ENCODE results near the gene ATIC.
"Not testable (repeated sequence)": the region's sequence is repeated elsewhere in the genome, so short reads cannot be mapped to it uniquely, and the experiment has no call there.

Gene ATIC

DNA sequence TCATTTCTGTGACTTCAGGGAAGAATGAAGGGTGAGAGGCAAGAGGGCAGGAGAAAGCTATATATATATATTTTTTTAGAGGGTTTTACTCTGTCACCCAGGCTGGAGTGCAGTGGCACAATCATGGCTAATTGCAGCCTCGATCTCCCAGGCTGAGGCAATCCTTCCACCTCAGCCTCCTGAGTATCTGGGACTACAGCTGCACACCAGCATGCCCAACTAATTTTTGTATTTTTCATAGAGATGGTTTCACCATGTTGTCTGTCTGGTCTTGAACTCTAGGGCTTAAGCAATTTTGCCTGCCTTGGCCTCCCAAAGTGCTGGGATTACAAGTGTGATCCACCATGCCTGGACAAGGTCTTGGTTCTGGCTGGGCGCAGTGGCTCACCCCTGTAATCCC lies 3.4 kb downstream of the ATIC start:
- no peak for DNase-seq (ENCODE audit: low read depth in 2 of 2)

DNA sequence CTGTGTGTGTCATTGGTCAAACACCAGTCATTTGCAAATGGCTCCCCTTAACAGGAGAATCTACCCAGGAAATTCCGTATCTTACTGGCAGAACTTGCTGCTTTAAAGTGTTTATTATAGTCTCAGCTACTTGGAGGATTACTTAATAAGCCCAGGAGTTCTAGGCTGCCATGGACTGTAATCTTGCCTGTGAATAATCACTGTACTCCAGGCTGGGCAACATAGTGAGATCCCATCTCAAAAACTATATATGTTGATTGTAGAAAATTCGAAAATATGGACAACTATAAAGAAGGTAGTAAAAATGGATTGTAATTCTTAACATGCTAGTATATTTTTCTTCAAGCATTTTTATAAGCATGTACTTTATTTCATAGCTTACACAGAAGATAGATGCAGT lies 4.5 kb downstream of the ATIC start:
- DNase-seq (ENCODE audit: low read depth in 2 of 2) = no peak

DNA sequence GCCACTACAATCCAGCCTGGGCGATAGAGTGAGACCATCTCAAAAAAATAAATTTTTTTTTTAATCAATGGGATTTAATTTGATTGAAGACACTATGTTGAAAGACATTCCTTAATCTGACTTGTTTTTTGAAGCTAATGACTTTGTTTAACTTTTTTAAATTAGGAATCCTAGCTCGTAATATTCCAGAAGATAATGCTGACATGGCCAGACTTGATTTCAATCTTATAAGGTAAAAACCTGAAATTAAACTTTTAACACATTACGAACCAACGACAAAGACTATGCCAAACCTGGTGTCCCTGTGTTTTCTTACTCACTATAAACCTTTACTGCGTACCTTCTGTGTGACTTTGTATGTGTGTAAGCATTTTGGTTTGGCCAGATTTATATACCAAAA lies 7.6 kb downstream of the ATIC start:
- DNase-seq (ENCODE audit: low read depth in 2 of 2) = no peak

DNA sequence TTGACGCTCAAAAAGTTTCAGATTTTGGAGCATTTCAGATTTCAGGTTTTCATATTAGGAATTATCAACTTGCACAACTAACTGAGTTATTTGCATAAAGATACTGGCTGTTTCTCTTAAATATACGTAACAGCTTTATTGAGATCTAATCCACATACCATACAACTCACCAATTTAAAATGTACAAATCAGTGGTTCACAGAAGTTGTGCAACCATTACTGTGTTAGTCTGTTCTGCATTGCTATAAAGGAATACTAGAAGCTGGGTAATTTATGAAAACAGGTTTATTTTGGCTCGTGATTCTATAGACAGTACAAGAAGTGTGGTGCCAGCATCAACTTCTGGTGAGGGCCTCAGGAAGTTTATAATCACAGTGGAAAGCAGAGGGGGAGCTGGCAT lies 8.2 kb downstream of the ATIC start:
- DNase-seq (ENCODE audit: low read depth in 2 of 2) = no peak

DNA sequence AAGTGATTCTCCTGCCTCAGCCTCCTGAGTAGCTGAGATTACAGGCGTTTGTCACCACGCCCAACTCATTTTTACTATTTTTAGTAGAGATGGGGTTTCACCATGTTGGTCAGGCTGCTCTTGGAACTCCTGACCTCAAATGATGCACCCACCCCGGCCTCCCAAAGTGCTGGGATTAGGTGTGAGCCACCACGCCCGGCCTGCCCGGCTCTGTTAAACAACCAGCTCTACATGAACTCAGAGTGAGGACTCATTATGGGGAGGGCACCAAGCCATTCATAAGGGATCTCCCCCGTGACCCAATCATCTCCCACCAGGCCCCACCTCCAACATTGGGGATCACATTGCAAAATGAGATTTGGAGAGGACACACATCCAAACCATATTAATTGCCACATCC lies 8.8 kb downstream of the ATIC start:
- no peak for DNase-seq (ENCODE audit: low read depth in 2 of 2)

DNA sequence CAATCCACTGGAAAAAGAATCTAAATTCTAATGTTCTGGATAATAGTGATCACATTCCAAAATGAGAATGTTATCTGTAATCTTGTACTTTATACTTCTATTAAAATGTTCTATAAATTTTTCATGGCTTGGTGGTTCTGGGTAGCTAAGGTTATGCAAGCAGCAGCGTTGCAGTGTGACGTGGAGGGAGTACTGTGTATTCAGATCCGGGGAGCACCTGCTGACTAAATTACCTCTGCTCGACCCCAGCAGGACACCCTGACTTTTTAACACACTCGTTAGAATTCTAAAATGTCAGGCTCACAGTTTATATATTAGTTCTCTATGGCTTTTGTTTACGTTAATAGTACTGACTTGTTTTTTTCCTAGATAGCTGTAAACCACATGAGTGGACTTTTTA lies 13.0 kb downstream of the ATIC start:
- DNase-seq (ENCODE audit: low read depth in 2 of 2) = no peak

DNA sequence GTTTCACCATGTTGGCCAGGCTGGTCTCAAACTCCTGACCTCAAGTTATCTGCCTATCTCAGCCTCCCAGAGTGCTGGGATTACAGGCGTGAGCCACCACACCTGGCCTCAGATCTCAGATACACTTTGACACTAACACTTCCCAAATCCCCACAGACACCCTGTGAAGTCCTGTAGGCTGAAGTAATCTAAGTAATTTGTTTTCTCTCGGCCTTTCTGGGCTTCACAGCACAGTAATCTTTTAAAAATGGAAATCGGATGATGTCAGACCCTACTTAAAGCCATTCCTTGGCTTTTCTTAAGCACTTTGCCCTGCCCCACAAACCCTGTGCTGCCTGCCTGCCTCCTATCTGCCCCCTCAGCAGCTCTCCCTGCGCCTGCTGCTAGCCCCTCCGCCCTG lies 16.2 kb downstream of the ATIC start:
- no peak for DNase-seq (ENCODE audit: low read depth in 2 of 2)

DNA sequence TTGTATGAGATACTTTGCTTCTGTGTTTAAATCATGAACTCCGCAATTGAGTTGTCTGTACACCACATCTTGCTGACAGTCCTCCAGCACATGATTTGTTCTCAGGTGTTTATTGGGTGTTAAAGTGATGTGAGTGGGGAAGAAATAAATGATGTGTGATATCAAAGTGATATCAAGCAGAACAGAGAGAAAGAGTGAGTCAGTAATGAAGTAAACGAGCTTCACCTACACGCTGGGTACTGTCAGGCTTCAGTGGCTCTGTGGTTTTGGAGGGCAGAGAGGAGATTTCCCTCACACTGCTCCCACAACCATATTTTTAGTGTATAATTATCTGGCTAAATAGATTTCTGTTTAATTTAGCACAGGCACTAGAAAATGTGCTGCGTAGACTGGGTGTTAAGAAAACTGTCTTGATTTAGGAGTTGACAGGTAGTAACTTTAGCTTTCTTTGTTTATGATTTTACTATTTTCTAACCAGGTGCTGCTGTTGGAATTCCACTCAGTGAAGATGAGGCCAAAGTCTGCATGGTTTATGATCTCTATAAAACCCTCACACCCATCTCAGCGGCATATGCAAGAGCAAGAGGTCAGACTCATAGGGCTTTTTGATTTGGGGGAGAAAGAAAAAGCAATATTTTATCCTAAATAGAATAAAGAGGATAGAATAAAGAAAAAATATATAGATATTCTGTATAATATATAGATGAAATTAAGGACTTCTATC lies 21.2 kb downstream of the ATIC start:
- DNase-seq (ENCODE audit: low read depth in 2 of 2) = no peak

DNA sequence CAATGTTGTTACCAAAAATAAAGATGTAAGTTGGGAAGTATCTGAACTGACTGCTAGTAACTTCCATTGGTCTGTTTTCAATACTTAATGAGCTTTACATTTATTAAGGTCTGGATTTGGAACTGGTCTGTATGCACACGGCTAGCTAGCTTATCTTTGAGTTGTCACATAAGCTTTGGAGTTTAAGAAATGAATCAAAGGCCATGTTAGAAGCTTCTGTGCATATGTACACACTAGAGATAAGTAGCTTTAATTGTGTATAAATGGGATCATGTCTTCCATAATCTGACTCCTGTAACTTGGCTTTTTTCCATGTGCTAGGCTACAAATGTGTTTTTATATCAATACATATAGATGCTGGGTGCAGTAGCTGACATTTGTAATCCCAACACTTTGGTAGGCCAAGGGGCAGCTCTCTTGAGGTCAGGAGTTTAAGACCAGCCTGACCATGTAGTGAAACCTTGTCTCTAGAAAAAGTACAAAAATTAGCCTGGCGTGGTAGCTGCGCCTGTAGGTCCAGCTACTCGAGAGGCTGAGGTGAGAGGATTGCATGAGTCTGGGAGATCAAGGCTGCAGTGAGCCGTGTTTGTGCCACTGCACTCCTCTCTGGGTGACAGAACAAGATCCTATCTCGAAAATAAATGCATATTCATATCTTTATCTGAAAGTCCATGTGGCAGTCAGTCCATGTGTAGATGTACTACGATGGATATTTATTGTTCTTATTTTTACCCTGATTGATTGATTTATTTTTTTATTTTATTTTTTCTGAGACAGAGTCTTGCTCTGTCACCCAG lies 27.2 kb downstream of the ATIC start:
- DNase-seq (ENCODE audit: low read depth in 2 of 2) = no peak

DNA sequence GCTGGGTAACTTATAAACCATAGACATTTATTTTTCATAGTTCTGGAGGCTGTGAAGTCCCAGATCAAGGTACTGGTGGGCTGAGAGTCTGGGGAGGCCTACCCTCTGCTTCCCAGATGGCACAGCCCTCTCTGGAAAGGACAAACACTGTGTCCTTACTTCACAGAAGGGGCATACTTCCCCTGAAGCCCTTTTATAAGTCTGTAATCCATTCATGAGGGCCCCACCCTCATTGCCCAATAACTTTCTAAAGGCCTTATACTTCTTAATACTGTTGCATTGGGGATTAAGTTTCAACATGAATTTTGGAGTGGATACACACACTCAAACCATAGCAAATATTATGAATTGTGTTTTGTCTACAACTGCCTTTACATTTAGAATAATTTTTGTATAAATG lies 36.0 kb downstream of the ATIC start:
- DNase-seq (ENCODE audit: low read depth in 2 of 2) = no peak

DNA sequence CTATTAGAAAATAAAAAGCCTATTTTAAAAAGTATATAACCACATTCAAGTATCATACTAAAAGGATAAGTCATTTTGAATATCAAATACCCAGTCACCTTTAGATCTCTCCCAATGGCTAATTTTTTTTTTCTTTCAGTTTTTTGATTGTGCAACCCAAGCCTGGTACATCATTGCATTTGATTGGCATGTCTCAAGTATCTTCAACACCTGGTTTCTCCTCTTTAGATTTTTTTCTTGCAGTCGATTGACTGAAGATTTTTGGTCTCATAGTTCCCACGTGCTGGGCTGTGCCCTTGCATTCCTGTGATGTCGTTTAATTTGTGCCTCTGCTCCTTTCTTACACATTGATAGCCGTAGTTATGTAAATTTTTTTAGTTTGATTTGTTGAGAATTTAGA lies 40.7 kb downstream of the ATIC start:
- no peak for DNase-seq (ENCODE audit: low read depth in 2 of 2)

DNA sequence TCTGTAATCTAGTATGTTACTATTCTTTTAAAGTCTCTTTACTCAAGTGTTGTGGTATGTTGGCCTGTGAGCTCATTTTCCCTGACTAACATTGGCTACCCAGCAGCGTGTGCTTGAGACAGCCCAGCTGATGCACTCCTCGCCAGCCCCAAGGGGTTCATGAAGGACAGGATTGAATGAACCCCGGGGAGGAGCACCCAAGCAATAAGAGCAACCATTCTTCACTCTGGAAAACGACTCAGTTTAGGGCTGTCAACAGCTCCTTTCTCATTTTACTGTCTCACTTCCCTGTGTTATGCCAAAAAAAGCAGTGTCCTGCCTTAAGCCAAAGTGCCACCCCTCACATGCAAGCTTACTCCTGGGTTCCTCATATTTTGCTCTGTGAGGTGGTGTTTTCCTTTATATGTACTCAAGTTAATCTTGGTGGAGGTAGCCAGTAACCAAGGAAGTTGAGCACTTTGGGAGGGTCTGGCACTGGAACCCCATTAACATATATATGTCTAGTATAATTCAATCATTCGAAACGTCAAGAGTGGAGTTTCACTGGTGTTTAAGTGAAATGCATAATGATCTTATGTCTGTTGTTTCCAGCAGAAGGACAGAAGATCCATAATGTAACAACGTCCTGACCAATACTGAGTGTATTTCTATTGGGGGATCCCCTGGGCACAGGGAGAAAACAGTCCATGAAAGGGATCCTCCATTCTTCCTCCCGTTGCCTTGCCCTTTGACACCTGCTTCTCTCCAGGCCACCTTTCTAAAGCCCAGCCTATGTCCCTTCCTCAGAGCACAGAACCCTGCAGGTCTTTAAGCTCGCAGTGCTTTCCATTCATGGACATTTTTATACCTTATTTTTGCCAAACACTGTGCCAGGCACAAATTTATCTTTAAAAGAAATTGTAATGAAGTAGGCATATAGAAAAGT lies 43.2 kb downstream of the ATIC start:
- DNase-seq (ENCODE audit: low read depth in 2 of 2) = no peak

DNA sequence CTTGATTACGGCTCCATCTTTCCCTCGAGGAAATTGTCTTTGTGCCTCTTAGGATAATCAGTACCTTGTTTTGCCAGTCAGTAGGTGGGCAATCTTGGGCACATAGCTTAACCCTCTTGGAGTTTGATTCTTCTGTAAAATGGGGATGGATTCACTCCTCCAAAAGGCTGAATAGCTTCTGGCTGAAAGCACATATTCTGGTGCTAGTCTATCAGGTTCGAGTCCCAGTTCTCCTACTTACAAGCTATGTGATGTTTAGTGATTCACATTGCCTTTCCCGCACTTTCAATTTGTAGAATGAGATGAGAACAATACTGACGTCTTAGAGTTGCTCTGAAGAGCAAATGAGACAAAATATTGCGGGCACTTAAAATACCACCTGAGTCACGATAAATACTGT lies 43.9 kb downstream of the ATIC start:
- DNase-seq (ENCODE audit: low read depth in 2 of 2) = no peak

DNA sequence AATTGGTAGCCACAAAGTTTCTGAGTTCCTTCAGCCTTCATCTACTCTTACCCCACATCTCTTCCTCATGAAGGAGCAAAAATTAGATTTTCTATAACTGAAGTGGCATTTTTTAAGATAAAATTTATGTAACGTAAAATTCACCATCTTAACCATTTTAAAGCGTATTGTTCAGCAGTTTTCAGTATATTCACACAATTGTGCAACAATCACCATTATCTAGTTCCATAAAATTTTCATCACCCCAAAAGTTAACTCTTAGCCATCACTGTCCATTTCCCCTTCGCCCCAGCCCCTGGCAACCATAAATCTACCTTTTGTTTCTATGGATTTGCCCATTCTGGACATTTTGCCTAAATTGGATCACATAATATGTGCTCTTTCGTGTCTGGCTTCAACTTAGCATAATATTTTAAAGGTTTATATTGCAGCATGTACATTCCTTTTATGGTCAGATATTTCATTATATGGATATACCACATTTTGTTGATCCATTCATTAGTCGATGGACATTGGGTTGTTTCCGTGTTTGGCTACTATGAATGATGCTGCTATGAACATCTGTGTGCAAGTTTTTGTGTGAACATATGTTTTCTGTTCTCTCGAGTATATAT lies 44.6 kb downstream of the ATIC start:
- no peak for DNase-seq (ENCODE audit: low read depth in 2 of 2)

DNA sequence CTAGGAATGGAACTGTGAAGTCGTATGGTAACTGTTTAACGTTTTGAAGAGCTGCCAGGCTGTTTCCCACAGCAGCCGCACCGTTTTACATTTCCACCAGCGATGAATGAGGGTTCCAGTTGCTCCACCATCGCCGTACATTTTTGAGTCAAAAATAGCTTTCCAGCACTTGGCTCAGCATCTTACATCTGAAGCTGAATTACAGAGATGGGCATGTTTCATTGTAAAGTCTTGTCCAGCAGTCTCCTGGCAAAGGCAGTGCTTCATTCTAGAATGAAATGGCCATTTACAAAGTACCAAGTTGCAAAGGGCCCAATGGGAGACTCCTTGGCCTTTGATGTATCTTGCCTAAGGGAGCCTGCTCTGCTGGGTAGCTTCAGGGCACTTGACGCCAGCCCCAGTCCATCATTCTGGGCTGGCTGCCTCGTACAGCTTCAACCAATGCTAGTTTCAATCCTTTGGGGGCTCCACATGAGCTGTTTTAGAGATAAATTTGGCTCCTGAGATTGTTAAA lies 45.1 kb downstream of the ATIC start:
- no peak for DNase-seq (ENCODE audit: low read depth in 2 of 2)

DNA sequence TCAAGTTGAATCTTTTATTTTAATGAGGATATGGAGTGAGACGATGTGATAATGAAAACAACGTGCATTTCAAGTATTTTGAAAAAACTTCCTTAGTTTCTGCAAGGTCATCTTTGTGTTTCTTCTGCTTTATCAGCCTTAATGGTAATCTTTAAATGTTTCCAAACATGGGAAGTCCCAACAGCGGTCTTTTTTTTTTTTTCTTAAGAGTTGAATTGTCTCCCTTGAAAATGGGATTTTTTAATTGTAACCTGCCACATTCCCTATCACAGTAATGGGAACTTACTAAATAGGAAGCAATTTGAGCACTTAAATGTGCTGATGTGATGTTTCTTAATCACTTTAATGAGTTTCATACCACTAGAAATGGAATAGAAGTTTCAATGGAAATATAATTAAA lies 45.8 kb downstream of the ATIC start:
- DNase-seq (ENCODE audit: low read depth in 2 of 2) = no peak

DNA sequence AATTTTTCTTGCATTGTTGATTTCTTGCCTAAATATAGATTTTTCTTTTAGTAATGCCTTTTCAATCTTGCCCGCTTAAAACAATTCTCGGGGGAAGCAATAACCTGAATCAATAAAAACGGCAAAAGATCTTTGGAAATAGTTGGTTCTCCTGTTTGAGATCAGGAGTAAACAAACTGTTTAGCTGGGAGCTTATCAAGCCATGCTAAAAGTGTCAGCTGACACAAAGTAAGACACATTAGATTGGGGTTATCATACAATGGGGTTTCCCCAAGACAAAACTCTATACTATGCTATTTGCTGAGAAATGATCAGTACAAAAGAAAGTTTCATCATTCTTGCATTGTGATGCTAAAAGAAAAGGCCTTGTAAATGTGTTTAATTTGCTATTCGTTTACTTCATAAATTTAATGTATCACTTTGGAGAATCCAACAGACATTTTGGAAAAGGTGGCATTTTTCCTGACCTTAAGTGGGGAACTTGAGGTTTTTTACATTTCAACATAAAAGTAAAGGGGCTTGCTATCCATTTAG lies 46.5 kb downstream of the ATIC start:
- DNase-seq (ENCODE audit: low read depth in 2 of 2) = no peak

DNA sequence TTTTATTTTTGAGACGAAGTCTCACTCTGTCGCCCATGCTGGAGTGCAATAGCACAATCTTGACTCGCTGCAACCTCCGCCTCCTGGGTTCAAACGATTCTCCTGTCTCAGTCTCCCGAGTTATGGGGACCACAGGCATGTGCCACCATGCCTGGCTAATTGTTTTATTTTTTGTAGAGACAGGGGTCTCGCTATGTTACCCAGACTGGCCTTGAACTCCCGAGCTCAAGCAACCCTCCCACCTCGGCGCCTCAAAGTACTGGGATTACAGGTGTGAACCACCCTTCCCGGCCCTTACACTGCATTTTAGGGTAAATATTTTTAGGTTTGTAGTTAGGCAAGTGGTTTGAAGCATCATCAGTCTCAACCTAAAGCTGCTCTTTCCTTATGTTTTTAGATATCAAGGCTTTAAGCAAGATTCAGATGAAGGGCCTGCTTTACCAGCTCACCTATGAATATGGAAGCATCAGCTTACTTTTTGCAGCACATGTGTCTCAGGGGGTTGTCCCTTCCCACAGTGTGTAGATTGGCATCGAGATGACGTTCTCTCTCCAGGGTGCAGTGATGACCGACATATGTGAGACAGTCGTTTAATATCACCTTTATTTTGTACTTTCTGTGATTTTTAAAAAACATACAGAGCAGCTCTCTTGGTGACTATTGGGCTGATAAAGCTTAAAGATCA lies 47.2 kb downstream of the ATIC start:
- DNase-seq (ENCODE audit: low read depth in 2 of 2) = no peak

DNA sequence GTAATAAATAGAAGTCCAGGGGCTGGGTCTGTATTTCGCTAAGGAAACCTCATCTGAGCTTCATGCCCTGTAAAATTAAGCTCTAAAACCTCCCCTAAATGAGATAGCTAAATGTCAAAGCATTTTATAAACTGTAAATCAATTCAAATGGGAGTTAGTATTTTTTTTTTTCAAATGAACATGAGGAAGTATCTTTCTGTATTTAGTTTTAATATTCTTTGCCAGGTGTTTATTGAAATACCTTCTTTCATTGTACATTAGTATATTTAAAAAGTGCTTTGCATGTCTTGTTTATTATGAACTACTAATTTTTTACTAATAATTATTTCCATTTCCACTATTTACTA lies 47.7 kb downstream of the ATIC start:
- DNase-seq (ENCODE audit: low read depth in 2 of 2) = no peak

DNA sequence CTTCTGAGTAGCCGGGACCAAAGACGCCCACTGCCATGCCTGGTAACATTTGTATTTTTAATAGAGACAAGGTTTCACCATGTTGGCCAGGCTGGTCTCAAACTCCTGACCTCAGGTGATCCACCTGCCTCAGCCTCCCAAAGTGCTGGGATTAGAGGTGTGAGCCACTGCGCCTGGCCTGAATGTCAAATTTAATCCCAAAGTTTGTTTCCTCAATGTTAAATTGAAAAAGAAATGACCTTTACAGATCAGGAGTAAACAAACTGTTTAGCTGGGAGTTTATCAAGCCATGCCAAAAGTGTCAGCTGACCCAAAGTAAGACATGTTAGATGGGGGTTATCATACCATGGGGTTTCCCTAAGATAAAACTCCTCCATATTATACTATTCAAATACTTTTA lies 48.2 kb downstream of the ATIC start:
- not testable (repeated sequence) for DNase-seq (ENCODE audit: low read depth in 2 of 2)

DNA sequence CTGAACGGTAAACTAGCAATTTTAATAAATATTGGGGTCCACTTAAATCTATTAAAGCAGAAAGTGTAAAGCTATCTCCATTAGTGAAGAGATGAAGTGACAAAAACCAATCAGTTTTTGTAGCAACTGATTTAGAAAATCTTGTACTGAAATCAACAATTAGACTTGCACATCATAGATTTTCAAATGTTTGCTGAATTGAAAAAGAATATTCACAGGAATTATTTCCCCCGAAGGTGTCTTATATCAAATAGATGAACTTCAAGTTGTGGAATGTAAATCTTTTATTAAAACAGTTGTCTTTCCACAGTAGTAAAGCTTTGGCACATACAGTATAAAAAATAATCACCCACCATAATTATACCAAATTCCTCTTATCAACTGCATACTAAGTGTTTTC lies 48.7 kb downstream of the ATIC start:
- DNase-seq (ENCODE audit: low read depth in 2 of 2) = no peak

All from stimulated activated CD4-positive, alpha-beta T cell treated with anti-CD3 and anti-CD28 coated beads, Interleukin-1b, Interleukin-23, amount 100 ng/mL, for 1 hour (primary cell).